Measurements from ENCODE around the gene PIAS2. TPM values are rescaled to one million over a fixed set of nuclear protein-coding genes. Genes with fewer than 3 reads are reported as not detected.
"Not testable (repeated sequence)": the region's sequence is repeated elsewhere in the genome, so short reads cannot be mapped to it uniquely, and the experiment has no call there.

PIAS2 gene
- total RNA-seq, 4 donors from 2014 or later = 38.7 to 81.6 (median 42.3) TPM

- TF ChIP-seq POLR2A (IDR thresholded peaks at IDR 0.05) = no peak
- no peak for TF ChIP-seq CTCF (IDR thresholded peaks at IDR 0.05)
- H3K4me1 ChIP-seq = no peaks in the 10 kb centered on the region
- WGBS, 2 donors = 86 to 98% methylated on average over 2 of the region's 2 CpGs
Measured at GRCh38 chr18:46810481-46811000, 106.8 kb downstream of the PIAS2 start.

GRCh38 chr18:46809145-46809544, 108.2 kb downstream of the PIAS2 start:
- 94 to 97% methylated on average over 5 of the region's 5 CpGs for WGBS, 2 donors
- intact Hi-C loops (cut with DNase I) = loop anchor here (10.0 kb wide), 1 partner anchor 284 kb away; no protein-coding TSS in a partner anchor
- Histone ChIP-seq H3K4me1 (no peaks in the 10 kb centered on the region), H3K27ac (no peak overlapping the region), H3K27me3 (no peaks in the 10 kb centered on the region), H3K4me3 (replicated peaks in 1 of 3) (no peak overlapping the region), H3K9me3 (no peaks in the 10 kb centered on the region), H3K36me3 (no peaks in the 10 kb centered on the region)
- no peak for TF ChIP-seq POLR2A (IDR thresholded peaks at IDR 0.05)
- no peak for DNase-seq

More at GRCh38 chr18:46810481-46811000, 106.8 kb downstream of the PIAS2 start:
- H3K27me3 ChIP-seq = no peaks in the 10 kb centered on the region
- no peak for DNase-seq
- no peak overlapping the region for H3K4me3 ChIP-seq (replicated peaks in 1 of 3)
- H3K36me3 ChIP-seq = no peaks in the 10 kb centered on the region
- intact Hi-C loops (cut with DNase I) = no loop called here
- no peak overlapping the region for H3K27ac ChIP-seq
- H3K9me3 ChIP-seq = no peaks in the 10 kb centered on the region

DNA sequence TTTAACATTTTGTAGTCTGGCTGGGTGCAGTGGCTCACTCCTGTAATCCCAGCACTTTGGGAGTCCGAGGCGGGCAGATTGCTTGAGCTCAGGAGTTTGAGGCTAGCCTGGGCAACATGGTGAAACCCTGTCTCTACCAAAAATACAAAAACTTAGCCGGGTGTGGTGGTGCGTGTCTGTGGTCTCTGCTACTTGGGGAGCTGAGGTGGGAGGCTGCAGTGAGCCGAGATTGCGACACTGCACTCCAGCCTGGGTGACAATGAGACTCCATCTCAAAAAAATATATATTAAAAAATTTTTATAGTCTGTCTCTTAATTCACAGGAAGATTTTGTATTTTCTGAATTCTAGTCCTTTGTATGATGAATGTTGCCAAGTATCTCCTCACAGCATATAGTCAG, 121.4 kb downstream of the PIAS2 start:
- H3K27ac ChIP-seq; H3K27me3 ChIP-seq; H3K9me3 ChIP-seq; H3K4me1 ChIP-seq; H3K36me3 ChIP-seq; intact Hi-C loops (cut with DNase I); H3K4me3 ChIP-seq (replicated peaks in 1 of 3); DNase-seq: not testable (repeated sequence)
- WGBS, 2 donors = 95% methylated on average over 6 of the region's 6 CpGs

DNA sequence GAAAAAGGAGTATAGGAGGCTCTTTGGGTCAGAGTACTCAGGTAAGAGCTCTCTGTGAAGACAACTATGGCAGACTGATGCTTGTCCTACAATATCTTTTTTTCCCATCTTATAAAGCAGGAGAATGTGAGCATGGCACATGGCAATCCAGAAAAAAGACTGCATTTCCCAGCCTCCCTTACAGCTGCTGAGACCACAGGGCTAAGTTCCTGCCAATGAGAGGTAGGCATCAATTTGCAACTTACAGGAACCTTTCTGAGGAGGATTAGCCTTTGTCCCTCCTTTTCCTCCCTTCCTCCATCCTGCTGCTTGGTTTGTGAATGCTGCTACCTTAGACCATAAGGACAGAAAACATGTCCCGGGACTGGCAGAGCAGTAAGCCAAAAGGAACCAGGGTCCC, 122.7 kb downstream of the PIAS2 start:
- TF ChIP-seq CTCF (IDR thresholded peaks at IDR 0.05) (no peak), POLR2A (IDR thresholded peaks at IDR 0.05) (no peak)

DNA sequence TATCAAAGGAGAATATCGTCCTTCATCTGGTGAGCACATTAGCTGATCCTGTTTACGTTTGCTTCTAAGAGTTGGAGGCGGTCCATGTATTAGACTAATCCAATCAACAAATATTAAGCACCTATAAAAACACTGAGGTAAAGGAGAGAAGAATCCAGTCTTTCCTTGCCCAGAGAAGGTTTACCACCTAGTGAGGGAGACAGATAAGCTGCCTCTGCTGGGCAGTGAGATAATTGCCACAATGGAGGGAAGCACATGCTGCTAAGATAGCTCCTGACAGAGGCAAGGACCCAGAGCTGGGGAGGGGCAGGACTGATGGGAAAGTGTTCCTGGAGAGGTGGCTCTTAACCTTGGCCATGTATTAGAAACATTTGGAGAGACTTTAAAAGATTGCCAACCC, 123.7 kb downstream of the PIAS2 start:
- Histone ChIP-seq H3K27ac (no peak overlapping the region), H3K4me3 (replicated peaks in 1 of 3) (no peak overlapping the region), H3K36me3 (no peaks in the 10 kb centered on the region), H3K27me3 (no peaks in the 10 kb centered on the region), H3K4me1 (no peaks in the 10 kb centered on the region), H3K9me3 (no peaks in the 10 kb centered on the region)
- intact Hi-C loops (cut with DNase I) = no loop called here
- 52 to 58% methylated on average over 3 of the region's 3 CpGs for WGBS, 2 donors
- TF ChIP-seq POLR2A (IDR thresholded peaks at IDR 0.05) (no peak), CTCF (IDR thresholded peaks at IDR 0.05) (no peak)
- DNase-seq = no peak

More for the DNA sequence above, 122.7 kb downstream of the PIAS2 start:
- no peaks in the 10 kb centered on the region for H3K36me3 ChIP-seq
- H3K27me3 ChIP-seq = no peaks in the 10 kb centered on the region
- DNase-seq = no peak
- no peaks in the 10 kb centered on the region for H3K9me3 ChIP-seq
- 67 to 81% methylated on average over 1 of the region's 1 CpG for WGBS, 2 donors
- H3K4me3 ChIP-seq (replicated peaks in 1 of 3) = no peak overlapping the region
- intact Hi-C loops (cut with DNase I) = no loop called here
- H3K27ac ChIP-seq = no peak overlapping the region
- no peaks in the 10 kb centered on the region for H3K4me1 ChIP-seq

GRCh38 chr18:46789088-46789487, 128.2 kb downstream of the PIAS2 start:
- intact Hi-C loops (cut with DNase I) = no loop called here

More at GRCh38 chr18:46789088-46789487, 128.2 kb downstream of the PIAS2 start:
- TF ChIP-seq CTCF (IDR thresholded peaks at IDR 0.05) (no peak), POLR2A (IDR thresholded peaks at IDR 0.05) (no peak)
- Histone ChIP-seq H3K9me3 (no peaks in the 10 kb centered on the region), H3K4me1 (no peaks in the 10 kb centered on the region), H3K27ac (no peak overlapping the region), H3K27me3 (no peaks in the 10 kb centered on the region), H3K4me3 (replicated peaks in 1 of 3) (no peak overlapping the region), H3K36me3 (no peaks in the 10 kb centered on the region)
- WGBS, 2 donors = 86 to 94% methylated on average over 4 of the region's 4 CpGs
- DNase-seq = no peak
